ENCODE results near the gene VTI1B. TPM values are rescaled to one million over a fixed set of nuclear protein-coding genes. Genes with fewer than 3 reads are reported as not detected.
A peak's percentile ranks its signal among the peaks of the same experiment; 100 is the strongest.

The VTI1B gene
- total RNA-seq, 4 donors from 2014 or later: 48.4 to 61.1 (median 56.2) TPM

- no peak overlapping the region for H3K4me3 ChIP-seq
- no peak overlapping the region for H3K27ac ChIP-seq
- TF ChIP-seq POLR2A (IDR thresholded peaks at IDR 0.05) (no peak), POLR2AphosphoS5 (IDR thresholded peaks at IDR 0.05) (no peak), EP300 (IDR thresholded peaks at IDR 0.05) (no peak), CTCF (IDR thresholded peaks at IDR 0.05) (no peak)
- no peak for DNase-seq (ENCODE audit: low spot score in 2 of 2)
- H3K36me3 ChIP-seq: peaks cover 13% of the 10 kb centered on the region
- 89% methylated on average over 3 of the region's 3 CpGs for WGBS
- no peaks in the 10 kb centered on the region for H3K27me3 ChIP-seq
- H3K4me1 ChIP-seq: peaks cover 5% of the 10 kb centered on the region
- H3K9me3 ChIP-seq: no peaks in the 10 kb centered on the region
Measured at GRCh38 chr14:67680121-67680602, 5.7 kb upstream of the VTI1B start.

- Histone ChIP-seq H3K36me3 (peaks cover 9% of the 10 kb centered on the region), H3K4me3 (no peak overlapping the region), H3K9me3 (no peaks in the 10 kb centered on the region), H3K27me3 (no peaks in the 10 kb centered on the region), H3K27ac (no peak overlapping the region), H3K4me1 (peaks cover 7% of the 10 kb centered on the region)
- DNase-seq (ENCODE audit: low spot score in 2 of 2): no peak
- TF ChIP-seq CTCF (IDR thresholded peaks at IDR 0.05) (no peak), EP300 (IDR thresholded peaks at IDR 0.05) (no peak)
- 67% methylated on average over 2 of the region's 2 CpGs for WGBS
Measured at GRCh38 chr14:67679006-67679405, 4.6 kb upstream of the VTI1B start.

GRCh38 chr14:67675219-67675582 is 769 bp upstream of the VTI1B start:
- no peak for DNase-seq (ENCODE audit: low spot score in 2 of 2)
- Histone ChIP-seq H3K27me3 (no peaks in the 10 kb centered on the region), H3K27ac (peak overlapping the region; percentile 98), H3K36me3 (peaks cover 4% of the 10 kb centered on the region), H3K4me1 (peaks cover 36% of the 10 kb centered on the region), H3K9me3 (no peaks in the 10 kb centered on the region), H3K4me3 (peak overlapping the region; percentile 66)
- 44% methylated on average over 10 of the region's 16 CpGs for WGBS
- TF ChIP-seq EP300 (IDR thresholded peaks at IDR 0.05) (no peak), POLR2A (IDR thresholded peaks at IDR 0.05) (no peak), CTCF (IDR thresholded peaks at IDR 0.05) (no peak), POLR2AphosphoS5 (IDR thresholded peaks at IDR 0.05) (no peak)

GRCh38 chr14:67674139-67674479 is 323 bp downstream of the VTI1B start:
- peak; percentile 83 to 84 for DNase-seq (ENCODE audit: low spot score in 2 of 2)
- Histone ChIP-seq H3K27me3 (no peaks in the 10 kb centered on the region), H3K36me3 (peaks cover 4% of the 10 kb centered on the region), H3K27ac (peak overlapping the region; percentile 98), H3K4me1 (peaks cover 36% of the 10 kb centered on the region), H3K4me3 (peak overlapping the region; percentile 66), H3K9me3 (no peaks in the 10 kb centered on the region)
- 0% methylated on average over 7 of the region's 25 CpGs for WGBS
- TF ChIP-seq EP300 (IDR thresholded peaks at IDR 0.05): no peak
- TF ChIP-seq CTCF (IDR thresholded peaks at IDR 0.05): peak in 1 of 2 donors; percentile 17
- no peak for TF ChIP-seq POLR2AphosphoS5 (IDR thresholded peaks at IDR 0.05)
- no peak for TF ChIP-seq POLR2A (IDR thresholded peaks at IDR 0.05)

- no peak for DNase-seq (ENCODE audit: low spot score in 2 of 2)
- Histone ChIP-seq H3K36me3 (peaks cover 4% of the 10 kb centered on the region), H3K27ac (no peak overlapping the region), H3K27me3 (no peaks in the 10 kb centered on the region), H3K9me3 (no peaks in the 10 kb centered on the region), H3K4me1 (peaks cover 42% of the 10 kb centered on the region), H3K4me3 (peak overlapping the region; percentile 66)
- 36% methylated on average over 5 of the region's 5 CpGs for WGBS
- TF ChIP-seq POLR2A (IDR thresholded peaks at IDR 0.05) (no peak), POLR2AphosphoS5 (IDR thresholded peaks at IDR 0.05) (no peak)
Measured at GRCh38 chr14:67673451-67673850, 981 bp downstream of the VTI1B start.

GRCh38 chr14:67668559-67668958 is 5.9 kb downstream of the VTI1B start:
- peaks cover 55% of the 10 kb centered on the region for H3K4me1 ChIP-seq

More at GRCh38 chr14:67668559-67668958, 5.9 kb downstream of the VTI1B start:
- no peak for DNase-seq (ENCODE audit: low spot score in 2 of 2)
- Histone ChIP-seq H3K4me3 (no peak overlapping the region), H3K36me3 (no peaks in the 10 kb centered on the region), H3K27ac (no peak overlapping the region), H3K9me3 (no peaks in the 10 kb centered on the region), H3K27me3 (no peaks in the 10 kb centered on the region)
- TF ChIP-seq POLR2A (IDR thresholded peaks at IDR 0.05) (no peak), CTCF (IDR thresholded peaks at IDR 0.05) (no peak), POLR2AphosphoS5 (IDR thresholded peaks at IDR 0.05) (no peak), EP300 (IDR thresholded peaks at IDR 0.05) (no peak)
